Measurements from ENCODE around the gene DOCK2. TPM values are rescaled to one million over a fixed set of nuclear protein-coding genes. Genes with fewer than 3 reads are reported as not detected.

Gene DOCK2
- polyA plus RNA-seq, 1 of the 3 experiments (the other 2 are of a cell fraction), result 3.8 TPM

DNA sequence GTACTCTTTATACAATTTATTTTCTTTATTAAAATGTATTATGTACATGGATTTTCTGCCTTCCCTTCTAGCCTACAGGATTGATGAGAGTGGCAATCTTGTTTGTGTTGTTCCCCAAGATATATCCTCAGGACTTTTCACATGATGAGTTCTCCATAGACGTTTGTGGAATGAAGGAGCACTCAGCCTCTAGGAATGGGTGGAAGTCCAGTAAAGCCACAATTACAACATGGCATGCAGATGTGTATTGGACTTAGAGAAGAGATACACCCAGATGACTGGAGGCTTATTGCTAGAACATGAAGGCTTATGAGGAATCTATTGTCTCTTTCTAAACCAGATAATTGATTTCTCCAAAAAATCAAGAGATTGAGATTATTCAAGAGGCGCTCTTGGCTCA lies 8.2 kb upstream of the DOCK2 start:
- TF ChIP-seq EP300 (IDR thresholded peaks at IDR 0.05; ENCODE audit: borderline replicate concordance in 1 of 2, low read depth in 1 of 2, low read length in 1 of 2) (no peak), JUND (IDR thresholded peaks at IDR 0.05) (no peak), FOXJ3 (CRISPR knock-in tag; IDR thresholded peaks at IDR 0.05) (no peak), SMC3 (IDR thresholded peaks at IDR 0.05; ENCODE audit: low read depth, low read length) (no peak), NFIC (IDR thresholded peaks at IDR 0.05; ENCODE audit: borderline replicate concordance) (no peak), CHD2 (IDR thresholded peaks at IDR 0.05; ENCODE audit: low read length, partially characterized antibody) (no peak), TCF12 (IDR thresholded peaks at IDR 0.05) (no peak), RCOR1 (IDR thresholded peaks at IDR 0.05; ENCODE audit: low read length) (no peak), RAD21 (IDR thresholded peaks at IDR 0.05; ENCODE audit: low read length) (no peak), SIN3A (IDR thresholded peaks at IDR 0.05; ENCODE audit: borderline replicate concordance, low read depth, low read length) (no peak)
- Histone ChIP-seq H3K4me1 (ENCODE audit: control insufficient read depth in 1 of 2, insufficient read depth in 2 of 2, low read depth in 1 of 2, low read length in 1 of 2) (peaks cover 0 to 12% of the 10 kb centered on the region in 2 experiments; a peak in 3 of 4 replicates), H3K4me2 (no peak overlapping the region), H3K36me3 (replicated peaks in 1 of 2; ENCODE audit: control insufficient read depth in 1 of 2, insufficient read depth in 2 of 2, low read length in 1 of 2) (no peaks in the 10 kb centered on the region), H3K27me3 (ENCODE audit: insufficient read depth) (no peaks in the 10 kb centered on the region), H4K20me1 (ENCODE audit: insufficient read depth) (no peaks in the 10 kb centered on the region), H3F3A (replicated peaks; ENCODE audit: insufficient read depth) (peaks cover 37% of the 10 kb centered on the region), H3K9me3 (no peaks in the 10 kb centered on the region), H3K9me2 (no peaks in the 10 kb centered on the region), H3K9ac (no peak overlapping the region), H3K4me3 (ENCODE audit: low read depth in 2 of 2, low read length in 1 of 2) (no peak overlapping the region), H3K27ac (ENCODE audit: low read depth in 2 of 2, low read length in 1 of 2) (peak overlapping the region in 1 of 2 experiments; percentile 62; a peak in 1 of 4 replicates), H2AFZ (ENCODE audit: low read depth) (no peak overlapping the region), H3K79me2 (ENCODE audit: insufficient read depth) (no peaks in the 10 kb centered on the region)
- no peak for DNase-seq
- ChIA-PET POLR2A (no interaction called here), CTCF (no interaction called here)
- WGBS (ENCODE audit: low lambda C conversion rate), result 73% methylated on average over 2 of the region's 2 CpGs

- Histone ChIP-seq H3K27me3 (ENCODE audit: insufficient read depth) (no peaks in the 10 kb centered on the region), H3K36me3 (replicated peaks in 1 of 2; ENCODE audit: control insufficient read depth in 1 of 2, insufficient read depth in 2 of 2, low read length in 1 of 2) (peaks cover 0 to 3% of the 10 kb centered on the region in 2 experiments), H2AFZ (ENCODE audit: low read depth) (peak overlapping the region; percentile 74; the same call in 1 of the 2 replicates), H3K9me3 (0 out of 2 replicates have a peak, but pooled peaks cover 10% of the 10 kb centered on the region), H3K9ac (no peak overlapping the region), H3K9me2 (no peaks in the 10 kb centered on the region), H3F3A (replicated peaks; ENCODE audit: insufficient read depth) (peaks cover 37% of the 10 kb centered on the region), H3K4me2 (peak overlapping the region; percentile 22; the same call in 1 of the 2 replicates), H3K27ac (ENCODE audit: low read depth in 2 of 2, low read length in 1 of 2) (peak overlapping the region in 1 of 2 experiments; percentile 62; a peak in 2 of 4 replicates), H4K20me1 (ENCODE audit: insufficient read depth) (no peaks in the 10 kb centered on the region), H3K79me2 (ENCODE audit: insufficient read depth) (no peaks in the 10 kb centered on the region), H3K4me1 (ENCODE audit: control insufficient read depth in 1 of 2, insufficient read depth in 2 of 2, low read depth in 1 of 2, low read length in 1 of 2) (peaks cover 0 to 12% of the 10 kb centered on the region in 2 experiments; a peak in 3 of 4 replicates), H3K4me3 (ENCODE audit: low read depth in 2 of 2, low read length in 1 of 2) (no peak overlapping the region)
- no peak for DNase-seq
- WGBS (ENCODE audit: low lambda C conversion rate), result 50% methylated on average over 6 of the region's 6 CpGs
- ChIA-PET CTCF (interaction anchor here (1.4 kb wide), 1 partner anchor 19 kb away, joined by 3 read pairs; no protein-coding TSS in a partner anchor), POLR2A (no interaction called here)
- peak; percentile 89 for TF ChIP-seq JUND (IDR thresholded peaks at IDR 0.05)
- no peak for TF ChIP-seq ELF1 (IDR thresholded peaks at IDR 0.05)
- TF ChIP-seq, protein P1, sequence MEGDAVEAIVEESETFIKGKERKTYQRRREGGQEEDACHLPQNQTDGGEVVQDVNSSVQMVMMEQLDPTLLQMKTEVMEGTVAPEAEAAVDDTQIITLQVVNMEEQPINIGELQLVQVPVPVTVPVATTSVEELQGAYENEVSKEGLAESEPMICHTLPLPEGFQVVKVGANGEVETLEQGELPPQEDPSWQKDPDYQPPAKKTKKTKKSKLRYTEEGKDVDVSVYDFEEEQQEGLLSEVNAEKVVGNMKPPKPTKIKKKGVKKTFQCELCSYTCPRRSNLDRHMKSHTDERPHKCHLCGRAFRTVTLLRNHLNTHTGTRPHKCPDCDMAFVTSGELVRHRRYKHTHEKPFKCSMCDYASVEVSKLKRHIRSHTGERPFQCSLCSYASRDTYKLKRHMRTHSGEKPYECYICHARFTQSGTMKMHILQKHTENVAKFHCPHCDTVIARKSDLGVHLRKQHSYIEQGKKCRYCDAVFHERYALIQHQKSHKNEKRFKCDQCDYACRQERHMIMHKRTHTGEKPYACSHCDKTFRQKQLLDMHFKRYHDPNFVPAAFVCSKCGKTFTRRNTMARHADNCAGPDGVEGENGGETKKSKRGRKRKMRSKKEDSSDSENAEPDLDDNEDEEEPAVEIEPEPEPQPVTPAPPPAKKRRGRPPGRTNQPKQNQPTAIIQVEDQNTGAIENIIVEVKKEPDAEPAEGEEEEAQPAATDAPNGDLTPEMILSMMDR (IDR thresholded peaks at IDR 0.05), result no peak
- TF ChIP-seq, protein P2, sequence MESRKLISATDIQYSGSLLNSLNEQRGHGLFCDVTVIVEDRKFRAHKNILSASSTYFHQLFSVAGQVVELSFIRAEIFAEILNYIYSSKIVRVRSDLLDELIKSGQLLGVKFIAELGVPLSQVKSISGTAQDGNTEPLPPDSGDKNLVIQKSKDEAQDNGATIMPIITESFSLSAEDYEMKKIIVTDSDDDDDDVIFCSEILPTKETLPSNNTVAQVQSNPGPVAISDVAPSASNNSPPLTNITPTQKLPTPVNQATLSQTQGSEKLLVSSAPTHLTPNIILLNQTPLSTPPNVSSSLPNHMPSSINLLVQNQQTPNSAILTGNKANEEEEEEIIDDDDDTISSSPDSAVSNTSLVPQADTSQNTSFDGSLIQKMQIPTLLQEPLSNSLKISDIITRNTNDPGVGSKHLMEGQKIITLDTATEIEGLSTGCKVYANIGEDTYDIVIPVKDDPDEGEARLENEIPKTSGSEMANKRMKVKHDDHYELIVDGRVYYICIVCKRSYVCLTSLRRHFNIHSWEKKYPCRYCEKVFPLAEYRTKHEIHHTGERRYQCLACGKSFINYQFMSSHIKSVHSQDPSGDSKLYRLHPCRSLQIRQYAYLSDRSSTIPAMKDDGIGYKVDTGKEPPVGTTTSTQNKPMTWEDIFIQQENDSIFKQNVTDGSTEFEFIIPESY (IDR thresholded peaks at IDR 0.05; ENCODE audit: borderline replicate concordance, low read depth), result no peak
- peak; percentile 62; the same call in 1 of the 2 replicates for TF ChIP-seq MAX (IDR thresholded peaks at IDR 0.05; ENCODE audit: low read depth)
- 0 out of 2 replicates have a peak, but pooled peaks have one; percentile 25 for TF ChIP-seq TAF1 (IDR thresholded peaks at IDR 0.05; ENCODE audit: borderline replicate concordance, low read depth, low read length)
- TF ChIP-seq NRF1 (IDR thresholded peaks at IDR 0.05; ENCODE audit: low read depth, low read length), result no peak
- no peak for TF ChIP-seq RAD21 (IDR thresholded peaks at IDR 0.05; ENCODE audit: low read length)
- no peak for TF ChIP-seq RFX5 (IDR thresholded peaks at IDR 0.05; ENCODE audit: low read length)
- TF ChIP-seq IRF3 (IDR thresholded peaks at IDR 0.05; ENCODE audit: low read depth, low read length), result no peak
- TF ChIP-seq FOXM1 (IDR thresholded peaks at IDR 0.05; ENCODE audit: low read depth), result no peak
- TF ChIP-seq GABPA (IDR thresholded peaks at IDR 0.05; ENCODE audit: low read depth), result no peak
- TF ChIP-seq, protein P3, sequence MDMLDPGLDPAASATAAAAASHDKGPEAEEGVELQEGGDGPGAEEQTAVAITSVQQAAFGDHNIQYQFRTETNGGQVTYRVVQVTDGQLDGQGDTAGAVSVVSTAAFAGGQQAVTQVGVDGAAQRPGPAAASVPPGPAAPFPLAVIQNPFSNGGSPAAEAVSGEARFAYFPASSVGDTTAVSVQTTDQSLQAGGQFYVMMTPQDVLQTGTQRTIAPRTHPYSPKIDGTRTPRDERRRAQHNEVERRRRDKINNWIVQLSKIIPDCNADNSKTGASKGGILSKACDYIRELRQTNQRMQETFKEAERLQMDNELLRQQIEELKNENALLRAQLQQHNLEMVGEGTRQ (IDR thresholded peaks at IDR 0.05; ENCODE audit: borderline replicate concordance, low read depth, low read length), result no peak
- TF ChIP-seq SMC3 (IDR thresholded peaks at IDR 0.05; ENCODE audit: low read depth, low read length), result no peak
Measured at GRCh38 chr5:169629847-169630548, 7.1 kb upstream of the DOCK2 start.

All from SK-N-SH (cell line).